HepG2 (cell line): ENCODE data around the gene ABCC12. TPM values are rescaled to one million over a fixed set of nuclear protein-coding genes. Genes with fewer than 3 reads are reported as not detected.

Source experiments
- KDM6A ChIP-seq: IDR thresholded peaks from 2 replicates; pipeline ENCODE4 v1.6.1; 2016; ENCODE audit warnings: low read depth
- MAFF ChIP-seq: IDR thresholded peaks from 2 replicates; pipeline ENCODE4 v1.6.1; 2011; ENCODE audit warnings: low read depth, low read length, improper control_type of control experiment
- REPIN1 ChIP-seq: sonication (generic); formaldehyde crosslinking; IDR thresholded peaks from 2 replicates; pipeline ENCODE4 v1.8.0; 2022; ENCODE audit warnings: missing genetic modification reagents, low read depth, mild to moderate bottlenecking, borderline replicate concordance
- SAP130 ChIP-seq: IDR thresholded peaks from 2 replicates; pipeline ENCODE4 v1.6.1; 2016; ENCODE audit warnings: low read depth
- SOX6 ChIP-seq, 2 experiments: fragments of 450-650 bp in 1 of 2; sonication (generic) in 1 of 2; formaldehyde crosslinking in 1 of 2; IDR thresholded peaks; 2 replicates each; pipeline versions ENCODE4 v1.4.0 to v1.6.1; 2017 to 2020; ENCODE audit warnings: antibody characterized with exemption in 1 of 2, mild to moderate bottlenecking in 1 of 2, missing genetic modification reagents in 1 of 2
- SRY ChIP-seq: sonication (generic); formaldehyde crosslinking; IDR thresholded peaks from 2 replicates; pipeline ENCODE4 v1.8.0; 2022; ENCODE audit warnings: mild to moderate bottlenecking, missing genetic modification reagents
- TEAD3 ChIP-seq: optimal IDR thresholded peaks from 2 replicates; pipeline ENCODE3; 2016; ENCODE audit warnings: borderline replicate concordance
- ZFAT ChIP-seq: sonication (generic); formaldehyde crosslinking; conservative IDR thresholded peaks from 2 replicates; pipeline ENCODE4 v1.8.1; 2023; ENCODE audit warnings: missing genetic modification reagents, inconsistent platforms
- ZNF549 ChIP-seq: sonication (generic); formaldehyde crosslinking; IDR thresholded peaks from 2 replicates; pipeline ENCODE4 v1.5.0; 2020; ENCODE audit warnings: missing genetic modification reagents
- ZNF563 ChIP-seq: sonication (generic); formaldehyde crosslinking; IDR thresholded peaks from 2 replicates; pipeline ENCODE4 v1.8.0; 2022; ENCODE audit warnings: mild to moderate bottlenecking, moderate library complexity, missing genetic modification reagents
- ZNF614 ChIP-seq: IDR thresholded peaks from 2 replicates; pipeline ENCODE4 v1.6.1; 2018; ENCODE audit warnings: missing biosample characterization, missing genetic modification reagents, inconsistent platforms, borderline replicate concordance
- polyA plus RNA-seq, 8 experiments: library from polyadenylated mRNA; depleted of rRNA in 3 of 8; stranded (reverse) in 7 of 8; unstranded in 1 of 8; fragments of >200 nt; fragmentation: Illumina TruSeq in 4 of 8; extraction: Trizol in 4 of 8; gene quantifications; 2 replicates each; pipeline versions ENCODE4 v1.2.1 to v1.2.3, GENCODE V29; 2011 to 2016; ENCODE audit warnings: low read depth in 4 of 8, missing spikeins in 1 of 8, mixed read lengths in 1 of 8; ENCODE audit not compliant: insufficient read depth in 1 of 8
- total RNA-seq, 5 experiments: library from RNA; depleted of rRNA; stranded (reverse); fragments of >200 nt; fragmentation: Illumina TruSeq; extraction: Trizol; gene quantifications; 2 replicates each; pipeline ENCODE4 v1.2.3, GENCODE V29; 2016; ENCODE audit warnings: low read depth in 1 of 5
- TF ChIP-seq, protein P1 (sequence below), 2 experiments: sonication (generic) in 1 of 2; formaldehyde crosslinking in 1 of 2; IDR thresholded peaks; 2 replicates each; pipeline versions ENCODE4 v1.4.0 to v1.6.1; 2016 to 2020; ENCODE audit warnings: borderline replicate concordance in 1 of 2, low read depth in 1 of 2, mild to moderate bottlenecking in 1 of 2, missing genetic modification reagents in 1 of 2
- TF ChIP-seq, protein P2 (sequence below): sonication (generic); formaldehyde crosslinking; IDR thresholded peaks from 2 replicates; pipeline ENCODE4 v1.8.0; 2022; ENCODE audit warnings: missing genetic modification reagents, mild to moderate bottlenecking, inconsistent platforms, borderline replicate concordance
- TF ChIP-seq, protein P3 (sequence below): sonication (generic); formaldehyde crosslinking; IDR thresholded peaks from 2 replicates; pipeline ENCODE4 v1.8.1; 2023; ENCODE audit warnings: mild to moderate bottlenecking, missing genetic modification reagents, borderline replicate concordance
- TF ChIP-seq, protein P4 (sequence below): sonication (generic); formaldehyde crosslinking; IDR thresholded peaks from 2 replicates; pipeline ENCODE4 v1.4.0; 2020; ENCODE audit warnings: mild to moderate bottlenecking, missing genetic modification reagents
- TF ChIP-seq, protein P5 (sequence below): IDR thresholded peaks from 2 replicates; pipeline ENCODE4 v1.6.1; 2016; ENCODE audit warnings: mild to moderate bottlenecking, missing biosample characterization, missing genetic modification reagents
- TF ChIP-seq, protein P6 (sequence below): sonication (generic); formaldehyde crosslinking; IDR thresholded peaks from 2 replicates; pipeline ENCODE4 v1.5.0; 2020; ENCODE audit warnings: mild to moderate bottlenecking, low read depth, missing genetic modification reagents, borderline replicate concordance
- TF ChIP-seq, protein P7 (sequence below): IDR thresholded peaks from 2 replicates; pipeline ENCODE4 v1.4.0; 2020; ENCODE audit warnings: mild to moderate bottlenecking, missing genetic modification reagents

Gene ABCC12
- total and polyA plus RNA-seq, 2 of the 13 experiments (the other 11 are each of a cell fraction or from before 2014, with no cell fraction given): not detected

DNA sequence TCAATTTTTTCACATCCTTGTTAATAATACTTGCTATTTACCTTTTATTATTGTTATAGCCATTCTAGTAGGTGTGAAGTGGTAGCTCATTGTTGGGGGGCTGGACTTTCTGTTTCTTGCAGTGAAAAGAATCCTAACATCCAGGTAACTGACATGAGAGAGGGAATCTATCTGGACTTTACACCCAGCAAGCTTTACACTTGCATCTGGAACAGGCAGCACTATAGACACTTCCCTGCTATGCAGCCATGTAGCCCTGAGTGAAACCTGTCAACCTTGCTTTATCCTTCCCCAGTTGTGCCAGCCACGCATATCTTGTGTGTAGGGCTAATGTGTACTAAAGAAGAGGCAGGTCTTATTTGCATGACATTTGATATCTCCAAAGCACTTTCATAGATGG, 16.9 kb upstream of the ABCC12 start (continued):
- TF ChIP-seq, protein P1, sequence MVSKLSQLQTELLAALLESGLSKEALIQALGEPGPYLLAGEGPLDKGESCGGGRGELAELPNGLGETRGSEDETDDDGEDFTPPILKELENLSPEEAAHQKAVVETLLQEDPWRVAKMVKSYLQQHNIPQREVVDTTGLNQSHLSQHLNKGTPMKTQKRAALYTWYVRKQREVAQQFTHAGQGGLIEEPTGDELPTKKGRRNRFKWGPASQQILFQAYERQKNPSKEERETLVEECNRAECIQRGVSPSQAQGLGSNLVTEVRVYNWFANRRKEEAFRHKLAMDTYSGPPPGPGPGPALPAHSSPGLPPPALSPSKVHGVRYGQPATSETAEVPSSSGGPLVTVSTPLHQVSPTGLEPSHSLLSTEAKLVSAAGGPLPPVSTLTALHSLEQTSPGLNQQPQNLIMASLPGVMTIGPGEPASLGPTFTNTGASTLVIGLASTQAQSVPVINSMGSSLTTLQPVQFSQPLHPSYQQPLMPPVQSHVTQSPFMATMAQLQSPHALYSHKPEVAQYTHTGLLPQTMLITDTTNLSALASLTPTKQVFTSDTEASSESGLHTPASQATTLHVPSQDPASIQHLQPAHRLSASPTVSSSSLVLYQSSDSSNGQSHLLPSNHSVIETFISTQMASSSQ (IDR thresholded peaks at IDR 0.05; ENCODE audit: low read depth): no peak
- TF ChIP-seq, protein P1 (CRISPR knock-in tag; IDR thresholded peaks at IDR 0.05; ENCODE audit: borderline replicate concordance): no peak
- TF ChIP-seq, protein P2, sequence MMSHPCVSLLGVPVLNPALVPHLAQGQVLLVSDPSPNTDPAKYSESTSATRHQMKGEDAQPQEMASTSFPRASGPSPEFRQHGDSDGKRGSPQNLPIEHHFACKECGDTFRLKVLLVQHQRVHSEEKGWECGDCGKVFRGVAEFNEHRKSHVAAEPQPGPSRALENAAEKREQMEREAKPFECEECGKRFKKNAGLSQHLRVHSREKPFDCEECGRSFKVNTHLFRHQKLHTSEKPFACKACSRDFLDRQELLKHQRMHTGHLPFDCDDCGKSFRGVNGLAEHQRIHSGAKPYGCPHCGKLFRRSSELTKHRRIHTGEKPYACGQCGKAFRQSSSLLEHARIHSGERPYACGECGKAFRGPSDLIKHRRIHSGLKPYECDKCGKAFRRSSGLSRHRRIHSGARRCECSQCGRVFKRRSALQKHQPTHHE: no peak
- TF ChIP-seq ZNF563 (CRISPR knock-in tag) (no peak), SRY (no peak), SAP130 (CRISPR knock-in tag) (peak; percentile 53; the same call in 1 of the 2 replicates), REPIN1 (CRISPR knock-in tag) (0 out of 2 replicates have a peak, but pooled peaks have one; percentile 38), SOX6 (IDR thresholded peaks at IDR 0.05) (no peak), SOX6 (CRISPR knock-in tag; IDR thresholded peaks at IDR 0.05) (0 out of 2 replicates have a peak, but pooled peaks have one; percentile 28), MAFF (peak; percentile 37), ZFAT (CRISPR knock-in tag) (no peak), ZNF549 (peak; percentile 72; the same call in 1 of the 2 replicates), KDM6A (CRISPR knock-in tag) (0 out of 2 replicates have a peak, but pooled peaks have one; percentile 29), ZNF614 (peak; percentile 28; the same call in 1 of the 2 replicates), TEAD3 (CRISPR knock-in tag) (peak; percentile 70)
- TF ChIP-seq, protein P3, sequence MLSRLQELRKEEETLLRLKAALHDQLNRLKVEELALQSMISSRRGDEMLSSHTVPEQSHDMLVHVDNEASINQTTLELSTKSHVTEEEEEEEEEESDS (CRISPR knock-in tag): no peak
- TF ChIP-seq, protein P4, sequence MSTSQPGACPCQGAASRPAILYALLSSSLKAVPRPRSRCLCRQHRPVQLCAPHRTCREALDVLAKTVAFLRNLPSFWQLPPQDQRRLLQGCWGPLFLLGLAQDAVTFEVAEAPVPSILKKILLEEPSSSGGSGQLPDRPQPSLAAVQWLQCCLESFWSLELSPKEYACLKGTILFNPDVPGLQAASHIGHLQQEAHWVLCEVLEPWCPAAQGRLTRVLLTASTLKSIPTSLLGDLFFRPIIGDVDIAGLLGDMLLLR (CRISPR knock-in tag): no peak
- TF ChIP-seq, protein P5, sequence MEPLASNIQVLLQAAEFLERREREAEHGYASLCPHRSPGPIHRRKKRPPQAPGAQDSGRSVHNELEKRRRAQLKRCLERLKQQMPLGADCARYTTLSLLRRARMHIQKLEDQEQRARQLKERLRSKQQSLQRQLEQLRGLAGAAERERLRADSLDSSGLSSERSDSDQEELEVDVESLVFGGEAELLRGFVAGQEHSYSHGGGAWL: no peak
- TF ChIP-seq, protein P6, sequence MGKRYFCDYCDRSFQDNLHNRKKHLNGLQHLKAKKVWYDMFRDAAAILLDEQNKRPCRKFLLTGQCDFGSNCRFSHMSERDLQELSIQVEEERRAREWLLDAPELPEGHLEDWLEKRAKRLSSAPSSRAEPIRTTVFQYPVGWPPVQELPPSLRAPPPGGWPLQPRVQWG (CRISPR knock-in tag): no peak
- TF ChIP-seq, protein P7, sequence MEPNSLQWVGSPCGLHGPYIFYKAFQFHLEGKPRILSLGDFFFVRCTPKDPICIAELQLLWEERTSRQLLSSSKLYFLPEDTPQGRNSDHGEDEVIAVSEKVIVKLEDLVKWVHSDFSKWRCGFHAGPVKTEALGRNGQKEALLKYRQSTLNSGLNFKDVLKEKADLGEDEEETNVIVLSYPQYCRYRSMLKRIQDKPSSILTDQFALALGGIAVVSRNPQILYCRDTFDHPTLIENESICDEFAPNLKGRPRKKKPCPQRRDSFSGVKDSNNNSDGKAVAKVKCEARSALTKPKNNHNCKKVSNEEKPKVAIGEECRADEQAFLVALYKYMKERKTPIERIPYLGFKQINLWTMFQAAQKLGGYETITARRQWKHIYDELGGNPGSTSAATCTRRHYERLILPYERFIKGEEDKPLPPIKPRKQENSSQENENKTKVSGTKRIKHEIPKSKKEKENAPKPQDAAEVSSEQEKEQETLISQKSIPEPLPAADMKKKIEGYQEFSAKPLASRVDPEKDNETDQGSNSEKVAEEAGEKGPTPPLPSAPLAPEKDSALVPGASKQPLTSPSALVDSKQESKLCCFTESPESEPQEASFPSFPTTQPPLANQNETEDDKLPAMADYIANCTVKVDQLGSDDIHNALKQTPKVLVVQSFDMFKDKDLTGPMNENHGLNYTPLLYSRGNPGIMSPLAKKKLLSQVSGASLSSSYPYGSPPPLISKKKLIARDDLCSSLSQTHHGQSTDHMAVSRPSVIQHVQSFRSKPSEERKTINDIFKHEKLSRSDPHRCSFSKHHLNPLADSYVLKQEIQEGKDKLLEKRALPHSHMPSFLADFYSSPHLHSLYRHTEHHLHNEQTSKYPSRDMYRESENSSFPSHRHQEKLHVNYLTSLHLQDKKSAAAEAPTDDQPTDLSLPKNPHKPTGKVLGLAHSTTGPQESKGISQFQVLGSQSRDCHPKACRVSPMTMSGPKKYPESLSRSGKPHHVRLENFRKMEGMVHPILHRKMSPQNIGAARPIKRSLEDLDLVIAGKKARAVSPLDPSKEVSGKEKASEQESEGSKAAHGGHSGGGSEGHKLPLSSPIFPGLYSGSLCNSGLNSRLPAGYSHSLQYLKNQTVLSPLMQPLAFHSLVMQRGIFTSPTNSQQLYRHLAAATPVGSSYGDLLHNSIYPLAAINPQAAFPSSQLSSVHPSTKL (CRISPR knock-in tag): peak; percentile 45; the same call in 1 of the 2 replicates
